A172 (cell line): ENCODE results near the gene ADAMTS2. TPM values are rescaled to one million over a fixed set of nuclear protein-coding genes. Genes with fewer than 3 reads are reported as not detected.

ENCODE experiments used
- DNase-seq: peaks from one replicate; pipeline ENCODE4 v3.0.0-alpha.2; 2015; ENCODE audit warnings: low spot score
- total RNA-seq: library from RNA; depleted of rRNA; stranded (reverse); fragments of >200 nt; shearing (Covaris generic); gene quantifications from 2 replicates; pipeline ENCODE4 v1.2.3, GENCODE V29; 2014

Gene ADAMTS2
- total RNA-seq, 1 experiment from 2014 or later: 0.14 TPM

DNA sequence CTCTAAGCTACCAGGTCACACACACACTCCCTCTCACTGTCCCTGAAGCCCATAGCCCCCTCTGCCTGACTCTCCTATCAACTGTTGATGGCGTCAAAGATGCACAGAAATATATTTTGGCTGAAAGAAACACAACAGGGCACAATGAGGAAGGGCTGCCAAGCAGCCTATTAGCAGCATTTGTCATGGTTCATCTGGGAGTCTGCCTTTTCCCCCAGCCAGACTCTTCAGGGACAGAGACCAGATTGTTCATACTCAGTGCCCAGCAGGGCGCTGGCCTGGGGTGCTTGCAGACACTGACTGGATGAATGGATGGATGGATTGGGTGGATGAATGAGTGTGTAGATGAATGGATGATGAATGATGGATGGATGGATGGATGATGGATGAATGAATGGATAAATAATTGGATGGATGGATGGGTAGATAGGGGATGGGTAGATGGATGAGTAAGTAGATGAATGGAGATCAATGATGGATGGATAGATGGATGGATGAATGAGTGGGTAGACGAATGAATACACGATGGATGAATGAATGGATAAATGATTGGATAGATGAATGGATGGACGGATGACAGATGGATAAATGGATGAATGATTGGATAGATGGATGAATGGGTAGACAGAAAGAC, 90.5 kb downstream of the ADAMTS2 start:
- DNase-seq: no peak

DNA sequence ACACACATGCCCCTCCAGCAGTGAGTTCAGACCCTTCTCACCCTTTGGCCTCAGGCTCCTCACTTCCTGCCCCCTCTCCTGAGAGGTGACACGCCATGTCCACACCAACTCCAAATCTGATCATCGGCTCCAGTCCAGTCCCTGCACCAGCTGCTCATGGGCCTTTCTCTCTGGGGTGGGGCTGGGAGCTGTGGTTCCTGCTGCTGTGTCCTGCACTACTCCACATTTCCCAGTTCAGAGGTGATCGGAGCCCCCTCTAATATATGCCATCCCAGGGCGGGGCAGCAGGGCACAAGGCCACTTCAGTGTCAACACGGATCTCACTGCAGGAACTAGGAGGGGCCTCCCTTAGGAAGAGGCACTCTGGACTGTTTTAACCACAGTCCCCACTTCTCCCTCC, 91.5 kb downstream of the ADAMTS2 start:
- no peak for DNase-seq

GRCh38 chr5:179251276-179251969, 93.8 kb downstream of the ADAMTS2 start:
- no peak for DNase-seq

GRCh38 chr5:179250561-179251225, 94.6 kb downstream of the ADAMTS2 start:
- DNase-seq: no peak

DNA sequence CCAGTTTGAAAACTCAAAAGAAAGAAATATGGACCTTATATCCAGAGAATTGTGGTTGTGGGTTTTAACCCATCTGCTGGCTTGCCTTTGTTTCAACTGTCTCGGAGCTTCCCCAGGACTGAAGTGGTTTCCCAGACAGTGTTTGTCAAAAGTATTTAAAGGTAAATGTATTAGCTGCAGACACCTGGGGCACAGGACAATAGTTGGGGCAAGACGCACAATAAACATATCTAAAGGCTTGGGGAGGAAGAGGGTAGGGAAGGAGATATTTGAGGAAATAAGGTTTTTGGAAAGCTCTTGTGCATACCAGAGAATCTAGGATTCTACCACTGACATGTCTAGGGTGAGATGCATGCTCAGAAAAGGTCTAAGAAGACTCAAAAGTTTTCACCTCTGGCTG, 99.0 kb downstream of the ADAMTS2 start:
- DNase-seq: no peak

DNA sequence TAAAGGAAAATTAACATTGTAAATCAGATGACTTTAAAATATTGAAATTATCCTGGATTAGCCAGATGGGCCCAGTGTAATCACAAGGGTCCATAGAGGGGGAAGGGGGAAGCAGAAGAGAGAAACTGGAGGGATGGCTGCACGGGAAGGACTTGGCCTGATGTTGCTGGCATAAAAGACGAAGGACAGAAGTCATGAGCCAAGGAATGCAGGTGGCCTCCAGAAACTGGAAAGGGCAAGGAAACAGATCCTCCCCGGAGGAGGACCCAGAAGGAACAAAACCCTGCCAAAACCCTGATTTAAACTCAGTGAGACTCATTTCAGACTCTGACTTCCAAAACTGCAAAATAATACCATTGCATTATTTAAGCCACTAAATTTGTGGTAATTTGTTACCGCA, 100.2 kb downstream of the ADAMTS2 start:
- DNase-seq: no peak

DNA sequence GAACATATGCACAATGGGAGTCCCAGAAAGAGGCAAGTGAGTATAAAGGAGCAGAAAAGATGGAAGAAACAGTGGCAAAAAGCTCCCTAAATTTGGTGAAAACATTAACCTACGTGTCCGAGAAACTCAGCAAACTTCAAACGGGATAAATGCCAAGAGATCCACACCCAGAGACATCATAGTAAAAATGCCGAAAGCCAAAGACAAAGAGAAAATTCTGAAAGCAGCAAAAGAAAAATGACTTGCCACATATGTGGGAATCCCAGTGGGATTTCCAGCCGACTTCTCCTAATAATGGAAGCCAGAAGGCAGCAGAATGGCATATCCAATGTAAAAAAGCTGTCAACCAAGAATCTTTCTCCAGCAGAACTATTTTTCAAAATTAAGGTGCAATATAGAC, 101.2 kb downstream of the ADAMTS2 start:
- DNase-seq: no peak

DNA sequence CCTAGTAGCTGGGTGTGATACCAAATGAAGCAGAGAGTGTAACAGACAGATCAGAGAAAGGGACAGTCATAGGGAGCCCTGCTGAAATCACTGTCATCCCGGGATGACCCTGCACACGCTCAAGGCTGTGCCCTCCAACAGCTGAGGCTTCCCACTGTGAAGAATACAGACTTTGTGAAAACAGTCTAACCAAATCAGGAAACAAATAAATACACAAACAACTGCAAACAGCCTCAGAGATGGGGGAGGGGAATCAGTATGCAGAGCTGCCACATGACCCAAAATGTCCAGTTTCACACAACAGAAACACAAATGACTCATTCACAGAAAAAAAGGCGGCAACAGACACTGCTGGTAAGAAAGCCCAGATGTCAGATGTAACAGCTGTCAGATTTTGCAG, 101.9 kb downstream of the ADAMTS2 start:
- DNase-seq: peak; percentile 19

GRCh38 chr5:179242676-179243075, 102.6 kb downstream of the ADAMTS2 start:
- DNase-seq: no peak

DNA sequence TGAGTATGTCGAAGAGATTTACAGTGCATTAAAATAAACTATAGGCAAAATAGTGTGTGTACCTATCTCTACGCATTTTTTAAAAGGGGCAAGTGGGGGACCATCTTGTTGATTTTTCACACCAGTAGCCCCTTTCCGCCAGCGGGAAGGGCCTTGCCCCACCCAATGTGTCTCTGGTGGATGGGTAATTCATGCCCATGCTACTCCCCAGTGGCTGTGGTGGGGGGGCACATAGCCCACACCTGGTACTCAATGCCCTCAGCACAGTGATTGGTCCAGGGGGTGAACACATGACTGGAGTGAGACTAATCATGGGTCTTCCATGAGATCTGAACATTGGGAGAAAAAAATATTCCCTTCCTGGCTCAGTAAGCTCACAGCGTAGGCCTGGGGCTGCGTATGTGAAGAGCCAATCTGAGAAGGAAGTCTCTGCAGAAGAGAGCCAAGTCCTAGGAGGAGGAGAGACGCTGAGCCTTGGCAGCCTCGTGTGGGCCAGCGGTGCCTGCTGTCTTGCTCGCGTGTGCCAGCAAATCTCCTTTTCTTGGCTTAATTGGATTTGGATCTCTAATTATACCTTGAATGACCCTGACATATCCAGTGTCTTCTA, 103.4 kb downstream of the ADAMTS2 start:
- no peak for DNase-seq

- no peak for DNase-seq
These were observed 104.1 kb downstream of the ADAMTS2 start for GRCh38 chr5:179241175-179241574.

- no peak for DNase-seq
These were observed 104.7 kb downstream of the ADAMTS2 start for GRCh38 chr5:179240561-179240960.

GRCh38 chr5:179239256-179240135, 105.8 kb downstream of the ADAMTS2 start:
- DNase-seq: no peak

GRCh38 chr5:179238628-179238970, 106.7 kb downstream of the ADAMTS2 start:
- no peak for DNase-seq

- DNase-seq: no peak
These were observed 107.3 kb downstream of the ADAMTS2 start for GRCh38 chr5:179237770-179238627.

DNA sequence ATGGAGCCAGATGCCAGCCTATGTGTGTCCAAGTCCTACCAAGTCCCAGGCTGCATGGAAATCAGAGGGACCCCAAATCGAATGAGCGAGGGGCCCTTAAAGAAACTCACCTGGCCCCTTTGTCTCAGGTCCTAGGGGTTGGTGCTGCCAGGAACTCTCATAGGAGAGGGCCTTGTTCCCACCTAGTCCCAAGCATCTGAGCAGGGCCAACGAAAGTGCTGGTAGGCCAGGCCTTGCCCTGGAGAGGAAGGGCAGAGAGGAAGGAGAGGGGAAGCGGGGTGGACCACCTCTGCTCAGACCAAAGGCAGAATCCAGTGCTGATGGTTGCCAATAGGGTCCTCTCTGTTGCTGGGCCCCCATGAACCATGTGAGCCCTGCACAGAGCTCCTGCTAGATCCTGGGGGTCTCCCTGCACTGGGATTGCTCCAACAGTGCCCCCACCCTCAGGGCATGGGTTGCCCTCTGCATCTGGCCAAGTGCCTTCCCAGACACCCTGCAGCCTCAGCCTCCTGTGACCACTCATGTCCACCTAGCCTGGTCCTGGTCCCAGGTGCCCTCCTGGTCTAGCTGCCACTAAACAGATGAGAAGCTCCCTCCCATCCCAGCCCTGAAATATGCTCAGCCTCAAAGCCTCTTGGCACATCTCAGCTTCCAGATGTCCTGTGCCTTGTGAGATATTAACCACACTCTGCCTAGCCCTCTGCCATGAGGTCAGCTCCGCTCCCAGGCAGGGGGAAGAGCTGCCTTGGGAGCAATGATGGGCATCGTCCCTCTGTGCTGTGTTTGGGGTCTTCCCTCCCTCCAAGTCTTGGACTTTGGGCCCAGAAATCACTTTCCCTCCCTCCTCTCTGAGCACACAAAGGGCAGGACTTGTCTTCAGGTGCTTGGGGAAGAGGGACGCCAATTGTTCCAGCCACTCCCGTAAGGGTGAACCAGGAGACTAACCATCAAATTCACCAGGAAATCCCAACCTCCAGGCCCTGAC, 109.6 kb downstream of the ADAMTS2 start:
- DNase-seq: no peak

- no peak for DNase-seq
These were observed 110.6 kb downstream of the ADAMTS2 start for GRCh38 chr5:179234563-179235135.

GRCh38 chr5:179233909-179234562, 111.2 kb downstream of the ADAMTS2 start:
- no peak for DNase-seq
